ENCODE measurements around the gene KRT8.

DNA sequence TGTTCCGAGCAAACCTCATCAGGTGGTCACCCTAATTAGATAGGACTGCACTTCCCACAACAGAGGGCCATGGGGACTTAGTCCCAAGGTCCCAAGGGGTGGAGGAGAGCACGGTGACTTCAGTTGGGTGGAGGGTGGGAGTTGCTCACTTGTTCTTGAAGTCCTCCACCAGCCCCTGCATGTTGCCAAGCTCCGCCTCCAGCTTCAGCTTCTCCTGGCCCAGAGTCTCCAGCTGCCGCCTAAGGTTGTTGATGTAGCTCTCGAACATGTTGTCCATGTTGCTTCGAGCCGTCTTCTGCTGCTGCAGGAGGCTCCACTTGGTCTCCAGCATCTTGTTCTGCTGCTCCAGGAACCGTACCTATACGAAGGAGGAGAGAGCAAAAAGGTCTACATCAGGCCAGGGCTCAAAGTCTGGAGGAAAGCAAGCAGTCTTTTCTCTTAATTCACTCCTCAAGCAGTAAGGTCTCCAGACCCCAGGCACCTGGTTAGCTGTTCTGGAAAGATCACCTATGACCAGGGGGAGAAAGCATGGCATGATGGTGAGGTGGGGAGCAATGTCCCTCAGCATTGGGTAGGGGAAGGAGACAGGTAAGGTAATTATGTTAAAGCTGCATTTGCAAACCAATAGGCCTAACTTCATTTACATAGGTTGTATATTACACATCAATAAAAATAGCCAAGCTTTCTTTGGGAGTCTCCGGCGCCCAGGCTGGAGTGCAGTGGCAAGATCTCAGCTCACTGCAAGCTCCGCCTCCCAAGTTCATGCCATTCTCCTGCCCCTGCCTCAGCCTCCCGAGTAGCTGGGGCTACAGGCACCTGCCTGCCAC is 2.9 kb downstream of the KRT8 start:
- TF ChIP-seq, protein P1, sequence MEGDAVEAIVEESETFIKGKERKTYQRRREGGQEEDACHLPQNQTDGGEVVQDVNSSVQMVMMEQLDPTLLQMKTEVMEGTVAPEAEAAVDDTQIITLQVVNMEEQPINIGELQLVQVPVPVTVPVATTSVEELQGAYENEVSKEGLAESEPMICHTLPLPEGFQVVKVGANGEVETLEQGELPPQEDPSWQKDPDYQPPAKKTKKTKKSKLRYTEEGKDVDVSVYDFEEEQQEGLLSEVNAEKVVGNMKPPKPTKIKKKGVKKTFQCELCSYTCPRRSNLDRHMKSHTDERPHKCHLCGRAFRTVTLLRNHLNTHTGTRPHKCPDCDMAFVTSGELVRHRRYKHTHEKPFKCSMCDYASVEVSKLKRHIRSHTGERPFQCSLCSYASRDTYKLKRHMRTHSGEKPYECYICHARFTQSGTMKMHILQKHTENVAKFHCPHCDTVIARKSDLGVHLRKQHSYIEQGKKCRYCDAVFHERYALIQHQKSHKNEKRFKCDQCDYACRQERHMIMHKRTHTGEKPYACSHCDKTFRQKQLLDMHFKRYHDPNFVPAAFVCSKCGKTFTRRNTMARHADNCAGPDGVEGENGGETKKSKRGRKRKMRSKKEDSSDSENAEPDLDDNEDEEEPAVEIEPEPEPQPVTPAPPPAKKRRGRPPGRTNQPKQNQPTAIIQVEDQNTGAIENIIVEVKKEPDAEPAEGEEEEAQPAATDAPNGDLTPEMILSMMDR (IDR thresholded peaks at IDR 0.05 in 2 of 3, conservative IDR thresholded peaks at IDR 0.05 in 1 of 3; ENCODE audit: borderline replicate concordance in 1 of 3, insufficient read depth in 1 of 3, low read depth in 2 of 3, low read length in 2 of 3): no peak
- TF ChIP-seq POLR2AphosphoS5 (IDR thresholded peaks at IDR 0.05; ENCODE audit: low read depth, low read length): peak; percentile 9; the same call in 1 of the 2 replicates
- TF ChIP-seq EZH2phosphoT487 (IDR thresholded peaks at IDR 0.05; ENCODE audit: borderline replicate concordance): no peak
- no peak for TF ChIP-seq POLR2A (IDR thresholded peaks at IDR 0.05; ENCODE audit: borderline replicate concordance, extremely low read depth, insufficient read depth, insufficient read length)
- no peak for TF ChIP-seq ZNF274 (IDR thresholded peaks at IDR 0.05; ENCODE audit: low read depth, low read length)
- no peak for TF ChIP-seq TCF7L2 (IDR thresholded peaks at IDR 0.05; ENCODE audit: borderline replicate concordance, extremely low read depth, insufficient read depth, insufficient read length)
- no peak for TF ChIP-seq SP1 (IDR thresholded peaks at IDR 0.05; ENCODE audit: low read depth)
- TF ChIP-seq, protein P2, sequence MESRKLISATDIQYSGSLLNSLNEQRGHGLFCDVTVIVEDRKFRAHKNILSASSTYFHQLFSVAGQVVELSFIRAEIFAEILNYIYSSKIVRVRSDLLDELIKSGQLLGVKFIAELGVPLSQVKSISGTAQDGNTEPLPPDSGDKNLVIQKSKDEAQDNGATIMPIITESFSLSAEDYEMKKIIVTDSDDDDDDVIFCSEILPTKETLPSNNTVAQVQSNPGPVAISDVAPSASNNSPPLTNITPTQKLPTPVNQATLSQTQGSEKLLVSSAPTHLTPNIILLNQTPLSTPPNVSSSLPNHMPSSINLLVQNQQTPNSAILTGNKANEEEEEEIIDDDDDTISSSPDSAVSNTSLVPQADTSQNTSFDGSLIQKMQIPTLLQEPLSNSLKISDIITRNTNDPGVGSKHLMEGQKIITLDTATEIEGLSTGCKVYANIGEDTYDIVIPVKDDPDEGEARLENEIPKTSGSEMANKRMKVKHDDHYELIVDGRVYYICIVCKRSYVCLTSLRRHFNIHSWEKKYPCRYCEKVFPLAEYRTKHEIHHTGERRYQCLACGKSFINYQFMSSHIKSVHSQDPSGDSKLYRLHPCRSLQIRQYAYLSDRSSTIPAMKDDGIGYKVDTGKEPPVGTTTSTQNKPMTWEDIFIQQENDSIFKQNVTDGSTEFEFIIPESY (IDR thresholded peaks at IDR 0.05; ENCODE audit: extremely low read depth, insufficient replicate concordance, low read length): no peak
- no peak for TF ChIP-seq FOSL1 (IDR thresholded peaks at IDR 0.05; ENCODE audit: low read depth)
- TF ChIP-seq YY1 (IDR thresholded peaks at IDR 0.05; ENCODE audit: extremely low read depth, insufficient replicate concordance, low read depth, low read length): no peak
- no peak for TF ChIP-seq RAD21 (IDR thresholded peaks at IDR 0.05; ENCODE audit: low read depth)
- TF ChIP-seq, protein P3, sequence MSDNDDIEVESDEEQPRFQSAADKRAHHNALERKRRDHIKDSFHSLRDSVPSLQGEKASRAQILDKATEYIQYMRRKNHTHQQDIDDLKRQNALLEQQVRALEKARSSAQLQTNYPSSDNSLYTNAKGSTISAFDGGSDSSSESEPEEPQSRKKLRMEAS (IDR thresholded peaks at IDR 0.05): no peak
- TF ChIP-seq EZH2 (IDR thresholded peaks at IDR 0.05): no peak
